A204.1 (cell line): ENCODE measurements around the gene TAB2.
"Not testable (repeated sequence)": the region's sequence is repeated elsewhere in the genome, so short reads cannot be mapped to it uniquely, and the experiment has no call there.

Source experiments
- FAIRE-seq: peaks from 2 replicates; lab custom pipeline; 2012; peaks lifted over from hg19 to GRCh38; lab: Jason Lieb, UNC

TAB2 gene

DNA sequence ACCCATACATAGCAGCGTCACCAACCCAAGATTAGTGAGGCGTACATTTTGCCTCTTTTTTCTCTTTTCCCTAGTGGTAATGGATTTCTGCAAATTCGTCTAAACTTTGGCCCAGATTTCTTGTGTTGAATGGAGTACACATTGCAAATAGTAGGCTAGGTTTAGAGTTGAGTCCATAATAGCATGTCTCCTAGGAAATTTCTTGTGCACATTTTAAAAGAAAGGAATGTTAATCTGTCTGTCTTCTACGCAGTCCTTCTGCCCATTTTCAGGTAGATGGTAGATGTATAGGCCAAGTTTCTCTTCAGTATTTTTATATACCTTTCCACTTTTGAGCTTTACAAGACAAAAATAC is 15.7 kb downstream of the TAB2 start:
- FAIRE-seq: no peak

DNA sequence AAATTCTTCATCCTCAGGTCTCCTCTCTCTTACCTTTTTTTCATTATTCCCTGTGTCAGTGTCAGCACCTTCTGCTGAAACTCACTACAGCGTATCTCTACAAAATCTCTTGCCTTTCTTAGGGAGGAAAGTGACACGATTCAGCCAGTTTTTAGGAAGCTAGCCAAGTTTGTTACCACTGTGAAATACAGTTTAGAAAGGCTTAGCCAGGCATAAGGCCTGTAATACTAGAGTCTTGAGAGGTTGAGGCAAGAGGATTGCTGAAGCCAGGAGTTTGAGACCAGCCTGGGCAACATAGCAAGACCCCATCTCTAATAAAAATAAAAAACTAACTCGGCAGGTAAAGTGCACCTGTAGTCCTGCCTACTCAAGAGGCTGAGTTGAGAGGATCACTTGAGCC is 16.7 kb downstream of the TAB2 start:
- no peak for FAIRE-seq

DNA sequence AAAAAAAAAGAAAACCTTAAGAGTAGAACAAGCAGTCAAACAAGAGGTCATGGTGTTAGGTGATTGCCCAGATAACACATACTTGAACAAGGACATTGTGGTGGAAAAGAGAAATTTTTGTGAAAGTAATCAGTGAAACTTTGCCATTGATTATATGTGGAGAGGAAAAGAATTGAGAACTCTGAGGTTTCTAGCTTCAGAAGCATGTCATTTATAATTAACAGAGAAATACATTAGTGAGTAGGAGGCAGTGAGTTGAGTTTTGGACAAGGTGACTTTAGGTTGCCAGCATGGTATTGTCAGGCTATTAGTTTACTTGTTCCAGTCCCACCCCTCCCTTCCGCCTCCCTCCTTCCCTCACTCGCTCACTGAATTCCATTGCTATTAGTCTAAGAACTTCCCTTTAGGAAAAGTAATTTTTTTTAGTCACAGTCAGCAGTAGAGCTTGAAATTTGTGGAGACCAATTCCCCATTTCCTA is 17.2 kb downstream of the TAB2 start:
- FAIRE-seq: no peak

DNA sequence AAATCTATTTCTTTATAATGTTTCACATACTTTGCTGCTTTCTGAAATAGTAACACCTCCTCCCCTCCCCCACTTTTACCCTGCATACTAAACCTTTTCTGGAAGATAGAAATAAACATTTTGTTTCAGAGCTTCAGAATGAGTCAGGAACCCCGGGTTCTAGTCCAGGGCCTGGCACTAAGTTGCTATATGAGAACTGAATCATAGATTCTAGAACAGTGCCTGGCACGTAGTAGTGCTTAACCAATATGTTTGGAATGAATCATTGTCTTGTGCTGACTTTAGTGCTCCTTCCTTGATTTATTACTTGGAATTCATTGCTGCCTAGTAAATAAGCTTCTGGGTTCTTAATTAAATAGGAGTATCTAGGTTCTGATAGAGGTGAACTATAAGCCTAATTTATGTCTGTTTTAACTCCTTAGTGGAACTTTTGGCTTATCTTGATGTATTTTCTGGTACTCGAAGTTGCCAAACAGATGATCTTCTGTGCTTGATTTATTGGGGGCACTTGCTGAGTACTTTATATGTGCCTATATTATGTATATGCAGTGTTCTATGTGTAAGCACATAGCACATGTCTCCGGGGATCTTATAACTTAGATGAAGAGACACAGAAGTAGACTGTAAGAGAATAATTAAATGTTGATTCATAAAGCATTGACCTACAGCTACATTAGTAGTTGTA is 18.6 kb downstream of the TAB2 start:
- no peak for FAIRE-seq

DNA sequence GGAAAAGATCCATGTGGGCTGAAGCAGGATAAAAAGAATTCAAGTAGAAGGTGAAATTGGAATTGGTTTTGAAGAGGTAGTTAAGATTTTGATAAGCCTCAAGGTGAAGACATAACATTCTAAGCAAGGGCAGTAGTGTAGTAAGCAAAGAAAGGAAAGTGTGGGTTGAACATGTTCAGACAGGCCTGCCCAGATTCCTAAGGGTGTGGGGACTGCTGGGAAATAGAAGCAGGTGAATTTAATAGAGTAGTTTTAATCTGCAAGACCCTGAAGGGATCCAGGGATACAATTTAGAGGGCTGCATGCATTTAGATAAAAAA is 19.1 kb downstream of the TAB2 start:
- no peak for FAIRE-seq

- no peak for FAIRE-seq
Measured at GRCh38 chr6:149337320-149337719, 19.8 kb downstream of the TAB2 start.

- FAIRE-seq: no peak
Measured at GRCh38 chr6:149340200-149340599, 22.7 kb downstream of the TAB2 start.

DNA sequence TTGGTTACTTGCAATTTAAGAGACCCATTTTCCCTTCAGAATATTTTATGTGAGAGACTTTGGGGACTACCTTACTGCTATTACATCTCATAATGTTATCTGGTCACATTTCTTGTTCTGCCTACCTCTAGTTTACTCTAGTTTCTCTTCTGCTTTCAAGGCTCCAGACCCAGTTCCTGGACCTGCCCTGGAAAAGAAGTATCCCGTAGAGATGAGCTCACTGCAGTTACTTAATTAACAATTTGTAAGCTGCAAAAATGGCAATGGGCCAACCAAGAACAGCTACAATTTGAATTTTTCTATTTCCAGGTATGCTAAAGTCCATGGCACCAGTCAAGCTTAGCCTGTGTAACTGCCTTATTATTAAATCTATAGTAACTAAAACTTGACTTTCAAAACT is 25.0 kb downstream of the TAB2 start:
- FAIRE-seq: no peak

DNA sequence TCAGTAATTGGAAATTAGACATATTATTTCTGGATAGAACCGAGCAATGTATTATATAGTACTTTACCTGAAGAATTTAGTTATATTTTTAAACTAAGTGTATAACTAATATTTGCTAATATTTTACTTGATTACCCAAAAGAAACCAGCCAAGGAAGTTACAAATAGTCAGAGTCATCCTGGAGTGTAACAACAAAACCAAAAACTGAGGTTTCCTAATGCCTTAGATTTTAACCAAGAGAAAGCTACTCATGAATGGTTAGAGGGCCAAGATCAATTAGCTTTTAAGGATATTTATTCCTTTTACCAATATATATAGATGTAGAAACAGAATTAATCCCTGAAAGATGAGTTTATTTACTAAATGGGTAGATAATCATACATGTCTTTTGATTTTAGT is 26.0 kb downstream of the TAB2 start:
- no peak for FAIRE-seq

GRCh38 chr6:149346078-149346477 is 28.6 kb downstream of the TAB2 start:
- no peak for FAIRE-seq

GRCh38 chr6:149347067-149347466 is 29.6 kb downstream of the TAB2 start:
- no peak for FAIRE-seq

DNA sequence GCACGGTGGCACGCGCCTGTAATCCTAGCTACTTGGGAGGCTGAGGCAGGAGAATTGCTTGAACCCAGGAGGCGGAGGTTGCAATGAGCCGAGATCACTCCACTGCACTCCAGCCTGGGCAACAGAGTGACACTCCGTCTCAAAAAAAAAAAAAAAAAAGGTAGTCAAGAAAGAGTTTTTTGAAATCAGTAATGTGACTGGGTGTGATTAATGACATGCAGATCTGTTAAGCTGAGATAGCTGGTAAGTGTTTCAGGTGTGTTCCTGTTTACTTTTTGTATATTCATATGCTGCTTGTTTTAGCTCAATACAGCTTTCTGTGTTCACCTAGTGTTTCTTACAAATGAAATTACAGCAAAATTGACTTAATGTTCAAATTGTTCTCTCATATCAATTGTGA is 31.8 kb downstream of the TAB2 start:
- FAIRE-seq: not testable (repeated sequence)

DNA sequence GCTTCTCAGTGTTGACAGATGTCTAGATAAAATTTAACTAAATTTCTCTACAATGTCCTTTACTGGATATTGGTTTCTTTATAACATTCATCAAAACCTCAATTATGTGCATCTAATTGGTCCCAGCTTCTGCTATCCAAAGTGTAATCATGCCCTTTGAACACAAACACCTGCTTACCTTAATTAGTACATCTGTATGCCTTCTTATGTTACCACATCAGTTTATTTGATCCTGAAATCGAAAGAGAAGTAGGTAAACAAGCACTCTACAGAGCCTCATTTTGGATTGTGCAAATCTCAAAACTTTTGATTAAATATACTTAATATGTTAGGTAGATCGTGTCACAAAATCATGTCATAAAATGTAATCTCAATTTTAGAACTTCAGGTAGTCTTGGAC is 36.5 kb downstream of the TAB2 start:
- no peak for FAIRE-seq

- no peak for FAIRE-seq
Measured at GRCh38 chr6:149356081-149356750, 38.7 kb downstream of the TAB2 start.

DNA sequence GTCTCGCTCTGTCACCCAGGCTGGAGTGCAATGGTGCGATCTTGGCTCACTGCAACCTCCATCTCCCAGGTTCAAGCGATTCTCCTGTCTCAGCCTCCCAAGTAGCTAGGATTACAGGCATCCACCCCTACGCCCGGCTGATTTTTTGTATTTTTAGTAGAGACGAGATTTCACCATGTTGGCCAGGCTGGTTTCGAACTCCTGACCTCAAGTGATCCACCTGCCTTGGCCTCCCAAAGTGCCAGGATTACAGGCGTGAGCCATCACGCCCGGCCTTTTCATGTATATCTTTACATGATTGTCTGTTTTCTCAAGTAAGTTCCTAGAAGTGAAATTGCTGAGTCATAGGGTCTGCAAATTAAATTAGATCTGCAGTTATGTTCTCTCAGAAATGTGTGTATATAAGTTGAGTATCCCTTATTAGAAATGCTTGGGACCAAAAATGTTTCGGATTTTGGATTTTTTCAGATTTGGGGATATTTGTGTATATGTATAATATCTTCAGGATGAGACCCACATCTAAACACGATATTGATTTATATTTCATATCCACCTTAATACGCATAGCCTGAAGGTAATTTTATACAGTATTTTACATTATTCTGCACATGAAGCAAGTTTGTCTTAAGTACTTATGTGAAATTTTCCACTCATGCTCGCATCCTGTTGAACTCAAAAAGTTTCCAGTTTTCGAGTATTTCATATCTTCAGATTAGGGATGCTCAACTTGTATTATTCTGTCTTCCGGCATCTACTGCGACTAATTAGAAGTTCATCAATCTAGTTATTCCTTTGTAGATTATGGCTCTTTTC is 40.4 kb downstream of the TAB2 start:
- no peak for FAIRE-seq

DNA sequence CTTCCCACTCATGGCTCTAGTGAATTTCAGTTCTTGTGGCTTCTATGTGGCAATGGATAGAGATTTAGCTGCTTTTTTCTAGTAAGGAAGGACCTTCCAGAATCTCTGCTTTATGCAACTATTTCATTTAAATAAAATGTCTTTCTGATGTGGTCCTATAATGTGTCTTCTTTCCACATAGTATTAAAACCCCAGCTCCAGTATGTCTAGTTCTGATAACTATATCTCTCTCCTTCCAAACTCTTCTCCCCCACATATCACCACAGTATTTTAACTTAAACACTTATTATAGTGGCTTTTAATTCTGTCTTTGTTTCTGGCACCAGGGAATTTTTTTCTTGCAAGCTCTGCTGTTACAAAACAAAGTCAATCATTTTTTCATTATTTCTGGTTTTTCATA is 41.9 kb downstream of the TAB2 start:
- no peak for FAIRE-seq

GRCh38 chr6:149360536-149360935 is 43.0 kb downstream of the TAB2 start:
- no peak for FAIRE-seq

DNA sequence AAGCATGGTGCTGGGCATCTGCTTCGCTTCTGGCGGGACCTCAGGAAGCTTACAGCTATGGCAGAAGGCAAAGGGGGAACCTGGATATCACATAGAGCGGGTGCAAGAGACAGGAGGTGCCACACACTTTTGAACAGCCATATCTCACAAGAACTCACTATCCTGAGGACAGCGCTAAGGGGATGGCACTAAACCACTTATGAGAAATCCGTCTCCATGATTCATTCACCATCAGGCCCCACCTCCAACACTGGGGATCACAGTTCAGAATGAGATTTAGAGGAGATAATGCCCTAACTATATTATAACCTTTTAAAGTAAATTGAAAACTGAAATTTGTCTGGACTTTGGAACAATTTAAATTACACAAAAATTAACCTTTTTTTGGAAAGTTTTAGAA is 44.8 kb downstream of the TAB2 start:
- no peak for FAIRE-seq

GRCh38 chr6:149363154-149363553 is 45.6 kb downstream of the TAB2 start:
- no peak for FAIRE-seq

- FAIRE-seq: no peak
Measured at GRCh38 chr6:149364557-149364956, 47.0 kb downstream of the TAB2 start.

DNA sequence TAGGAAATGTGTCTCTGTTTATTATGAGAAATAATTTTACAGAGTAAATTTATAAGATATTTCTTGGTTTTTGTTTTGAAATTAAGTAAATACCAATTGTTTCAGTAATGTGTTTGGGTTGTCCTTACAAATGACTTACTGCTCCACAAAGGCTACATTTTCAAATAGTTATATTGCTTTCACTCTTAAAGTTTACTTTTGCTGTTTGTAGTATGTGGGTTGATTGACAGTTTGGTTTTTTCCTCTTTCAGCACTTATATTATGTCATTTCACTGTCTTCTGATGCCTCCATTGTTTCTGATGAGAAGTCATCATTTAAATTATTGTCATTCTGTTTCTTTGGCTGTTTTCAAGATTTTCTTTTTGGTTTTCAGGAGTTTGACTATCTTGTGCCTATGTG is 47.7 kb downstream of the TAB2 start:
- FAIRE-seq: no peak

DNA sequence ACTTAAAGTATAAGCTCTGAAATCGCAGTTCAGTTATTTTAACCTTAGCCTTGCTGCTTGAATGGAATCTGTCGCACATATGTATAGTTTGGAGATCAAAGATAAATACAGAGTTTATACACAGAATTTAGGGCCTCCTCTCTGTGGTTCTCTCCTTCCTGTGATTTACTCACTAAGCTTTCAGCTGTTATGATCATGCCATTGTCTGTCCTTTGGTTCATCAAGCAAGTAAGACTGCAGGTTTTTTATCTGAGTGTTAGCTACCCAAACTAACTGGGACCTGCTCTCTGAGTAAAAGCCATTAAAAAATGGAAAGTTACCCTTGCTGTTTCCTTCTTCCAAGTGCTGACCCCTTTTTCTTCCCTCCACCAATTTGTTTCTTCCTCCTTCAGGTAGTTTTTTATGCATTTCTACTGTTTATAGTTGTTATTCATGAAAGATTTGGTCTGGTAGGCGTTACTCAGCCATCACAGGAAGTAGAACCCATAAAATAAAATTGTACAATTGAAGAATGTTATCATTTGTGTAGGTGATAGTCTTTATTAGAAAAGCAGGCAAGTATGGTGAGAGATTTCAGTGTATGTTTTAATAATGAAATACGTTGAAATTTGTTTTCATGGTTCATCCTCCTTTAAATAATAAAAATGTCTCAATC is 48.9 kb downstream of the TAB2 start:
- FAIRE-seq: no peak

- FAIRE-seq: no peak
Measured at GRCh38 chr6:149368065-149368464, 50.6 kb downstream of the TAB2 start.
